Pericardium fibroblast (primary cell): ENCODE data around the gene IPO7. TPM values are rescaled to one million over a fixed set of nuclear protein-coding genes. Genes with fewer than 3 reads are reported as not detected.

ENCODE experiments used
- total RNA-seq: library from RNA; depleted of rRNA; stranded (reverse); fragments of >200 nt; gene quantifications from 2 replicates; pipeline ENCODE4 v1.2.3, GENCODE V29; 2015

Gene IPO7
- 39.2 and 51.3 TPM in 2 replicates for total RNA-seq

GRCh38 chr11:9384535-9385326 lies at the start of gene IPO7:
Gene IPO7 (plus strand): TSS chr11:9384652. CDS start chr11:9384764, 112 bp downstream.

DNA sequence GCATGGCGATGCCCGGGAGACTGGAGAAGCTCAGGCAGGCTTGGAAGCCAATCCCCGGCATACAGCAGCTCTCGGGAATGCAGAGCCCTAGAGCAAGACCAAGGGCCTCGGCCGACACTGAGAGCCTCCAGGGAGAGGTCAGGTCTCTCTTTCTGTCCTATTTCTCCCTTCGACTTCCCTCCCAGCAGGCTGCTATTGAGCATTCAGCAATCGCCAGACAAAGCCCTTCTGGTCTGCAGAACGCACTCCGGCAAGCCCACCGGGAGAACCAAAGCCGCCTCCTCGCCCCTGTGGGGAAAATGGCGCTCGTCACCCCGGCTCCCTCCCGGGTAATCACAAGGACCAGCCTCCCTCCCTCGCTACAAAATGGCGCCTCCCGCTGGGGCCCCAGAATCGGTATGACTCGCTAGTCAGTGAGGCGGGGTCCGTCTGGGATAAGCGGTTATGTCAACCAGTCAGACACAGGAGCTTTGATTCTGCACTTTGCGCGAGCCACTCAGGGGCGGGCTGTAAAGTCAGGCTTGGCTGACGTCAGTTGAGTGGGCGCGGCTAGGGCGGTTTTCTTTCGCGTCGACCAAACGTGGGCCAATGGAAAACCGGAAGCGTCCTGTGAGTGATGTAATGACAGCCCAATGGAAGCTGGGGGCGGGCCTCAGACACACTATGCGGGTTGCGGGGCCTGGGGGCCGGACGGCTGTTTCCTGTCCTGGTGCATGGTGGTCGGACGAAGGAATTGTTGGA lies 76.0 kb downstream of the IPO7 start, which contains the start of gene ZNF143:
Gene ZNF143 (plus strand): TSS at position 691 of the 741 bp plus-strand sequence. CDS start 10,297 bp downstream, outside the sequence.

Other genes starting within 250 kb of the IPO7 start
- gene DENND5A, start 119.3 kb upstream of the IPO7 start, total RNA-seq: 77.6 and 95.9 TPM in 2 replicates
- 26.2 and 42.4 TPM in 2 replicates for gene TMEM41B, start 70.1 kb upstream of the IPO7 start, total RNA-seq
- gene ZNF143, start 76.4 kb downstream of the IPO7 start, total RNA-seq: 10.2 and 22.3 TPM in 2 replicates
- gene WEE1, start 189.0 kb downstream of the IPO7 start, total RNA-seq: 26.6 and 46.3 TPM in 2 replicates